Activated CD4-positive, alpha-beta T cell treated with anti-CD3 and anti-CD28 coated beads, Interleukin-2, amount 10 ng/mL, durations not matched to agents 24 days and 14 days (primary cell): Measurements from ENCODE around the gene RFX2. TPM values are rescaled to one million over a fixed set of nuclear protein-coding genes. Genes with fewer than 3 reads are reported as not detected.
A peak's percentile ranks its signal among the peaks of the same experiment; 100 is the strongest.

Experiments used
- DNase-seq: peaks from one replicate; pipeline ENCODE4 v3.0.0; 2022
- H3K27ac Mint-ChIP-seq: one replicate; pipeline ENCODE4 v1.8.0; 2022; ENCODE audit warnings: mild to moderate bottlenecking, mixed read lengths
- H3K27me3 Mint-ChIP-seq: one replicate; pipeline ENCODE4 v1.8.0; 2022; ENCODE audit warnings: mixed read lengths
- H3K36me3 Mint-ChIP-seq: one replicate; pipeline ENCODE4 v1.8.0; 2022; ENCODE audit warnings: low read depth, mild to moderate bottlenecking, mixed read lengths
- H3K4me1 Mint-ChIP-seq: one replicate; pipeline ENCODE4 v1.8.0; 2021; ENCODE audit warnings: mixed read lengths
- H3K4me3 Mint-ChIP-seq: one replicate; pipeline ENCODE4 v1.8.0; 2022; ENCODE audit warnings: mild to moderate bottlenecking, moderate library complexity, mixed read lengths
- H3K9me3 Mint-ChIP-seq: one replicate; pipeline ENCODE4 v1.8.0; 2021; ENCODE audit warnings: mixed read lengths
- intact Hi-C: fragments of 100-400 bp; cut with micrococcal nuclease; formaldehyde crosslinking; loops from one replicate; pipeline ENCODE4 v1.15.1; 2023
- total RNA-seq: library from RNA; stranded (reverse); gene quantifications from 2 replicates; pipeline ENCODE4 v1.2.3, GENCODE V29; 2022

Gene RFX2
- total RNA-seq, 1 donor from 2014 or later, result 10.5 TPM

- Mint-ChIP-seq H3K4me3 (peak overlapping the region; percentile 48), H3K27me3 (no peaks in the 10 kb centered on the region), H3K36me3 (no peaks in the 10 kb centered on the region), H3K4me1 (peaks cover 50% of the 10 kb centered on the region), H3K9me3 (peaks cover 15% of the 10 kb centered on the region), H3K27ac (peak overlapping the region; percentile 74)
- intact Hi-C loops, result loop anchor here (2.0 kb wide), 1 partner anchor 43 kb away; no protein-coding TSS in a partner anchor
- peak; percentile 74 for DNase-seq
Measured at GRCh38 chr19:6065685-6066374, 44.5 kb downstream of the RFX2 start.

GRCh38 chr19:6064336-6065073 lies 45.8 kb downstream of the RFX2 start:
- Mint-ChIP-seq H3K27me3 (no peaks in the 10 kb centered on the region), H3K27ac (peak overlapping the region; percentile 49), H3K4me1 (peaks cover 56% of the 10 kb centered on the region), H3K9me3 (peaks cover 12% of the 10 kb centered on the region), H3K36me3 (no peaks in the 10 kb centered on the region), H3K4me3 (no peak overlapping the region)
- intact Hi-C loops, result no loop called here
- no peak for DNase-seq

GRCh38 chr19:6063576-6064335 lies 46.5 kb downstream of the RFX2 start:
- no peaks in the 10 kb centered on the region for H3K27me3 Mint-ChIP-seq
- DNase-seq, result no peak
- no peaks in the 10 kb centered on the region for H3K36me3 Mint-ChIP-seq
- intact Hi-C loops, result no loop called here
- peak overlapping the region; percentile 49 for H3K27ac Mint-ChIP-seq
- no peak overlapping the region for H3K4me3 Mint-ChIP-seq
- H3K9me3 Mint-ChIP-seq, result peaks cover 7% of the 10 kb centered on the region
- H3K4me1 Mint-ChIP-seq, result peaks cover 53% of the 10 kb centered on the region

- peaks cover 53% of the 10 kb centered on the region for H3K4me1 Mint-ChIP-seq
- H3K4me3 Mint-ChIP-seq, result peak overlapping the region; percentile 11
- intact Hi-C loops, result no loop called here
Measured at GRCh38 chr19:6062961-6063575, 47.2 kb downstream of the RFX2 start.

GRCh38 chr19:6062274-6062673 lies 48.0 kb downstream of the RFX2 start:
- H3K9me3 Mint-ChIP-seq, result no peaks in the 10 kb centered on the region
- H3K27ac Mint-ChIP-seq, result peak overlapping the region; percentile 74
- H3K4me1 Mint-ChIP-seq, result peaks cover 57% of the 10 kb centered on the region
- peak overlapping the region; percentile 16 for H3K4me3 Mint-ChIP-seq
- DNase-seq, result peak; percentile 71
- H3K27me3 Mint-ChIP-seq, result no peaks in the 10 kb centered on the region
- intact Hi-C loops, result no loop called here
- no peaks in the 10 kb centered on the region for H3K36me3 Mint-ChIP-seq

More at GRCh38 chr19:6062961-6063575, 47.2 kb downstream of the RFX2 start:
- Mint-ChIP-seq H3K36me3 (no peaks in the 10 kb centered on the region), H3K27ac (no peak overlapping the region), H3K9me3 (peaks cover under 1% of the 10 kb centered on the region), H3K27me3 (no peaks in the 10 kb centered on the region)
- no peak for DNase-seq

- H3K27ac Mint-ChIP-seq, result peak overlapping the region; percentile 74
- intact Hi-C loops, result no loop called here
- no peaks in the 10 kb centered on the region for H3K27me3 Mint-ChIP-seq
- DNase-seq, result no peak
- H3K4me3 Mint-ChIP-seq, result peak overlapping the region; percentile 54
- peaks cover 53% of the 10 kb centered on the region for H3K4me1 Mint-ChIP-seq
- no peaks in the 10 kb centered on the region for H3K36me3 Mint-ChIP-seq
- no peaks in the 10 kb centered on the region for H3K9me3 Mint-ChIP-seq
Measured at GRCh38 chr19:6061376-6062130, 48.7 kb downstream of the RFX2 start.

- Mint-ChIP-seq H3K9me3 (no peaks in the 10 kb centered on the region), H3K27ac (peak overlapping the region; percentile 74), H3K36me3 (no peaks in the 10 kb centered on the region), H3K4me1 (peaks cover 48% of the 10 kb centered on the region), H3K27me3 (no peaks in the 10 kb centered on the region), H3K4me3 (peak overlapping the region; percentile 54)
- peak; percentile 73 for DNase-seq
- intact Hi-C loops, result no loop called here
Measured at GRCh38 chr19:6060600-6061375, 49.5 kb downstream of the RFX2 start.

- Mint-ChIP-seq H3K4me3 (peak overlapping the region; percentile 54), H3K27ac (peak overlapping the region; percentile 74), H3K27me3 (no peaks in the 10 kb centered on the region), H3K4me1 (peaks cover 44% of the 10 kb centered on the region), H3K9me3 (no peaks in the 10 kb centered on the region), H3K36me3 (no peaks in the 10 kb centered on the region)
- intact Hi-C loops, result no loop called here
- DNase-seq, result no peak
Measured at GRCh38 chr19:6059988-6060599, 50.2 kb downstream of the RFX2 start.

- no peak overlapping the region for H3K27ac Mint-ChIP-seq
- H3K9me3 Mint-ChIP-seq, result no peaks in the 10 kb centered on the region
- peaks cover 40% of the 10 kb centered on the region for H3K4me1 Mint-ChIP-seq
- H3K36me3 Mint-ChIP-seq, result no peaks in the 10 kb centered on the region
- intact Hi-C loops, result no loop called here
- peaks cover 2% of the 10 kb centered on the region for H3K27me3 Mint-ChIP-seq
- no peak overlapping the region for H3K4me3 Mint-ChIP-seq
- DNase-seq, result no peak
Measured at GRCh38 chr19:6059396-6059947, 50.8 kb downstream of the RFX2 start.

- Mint-ChIP-seq H3K27me3 (peaks cover 3% of the 10 kb centered on the region), H3K27ac (no peak overlapping the region), H3K9me3 (no peaks in the 10 kb centered on the region), H3K36me3 (no peaks in the 10 kb centered on the region), H3K4me1 (peaks cover 38% of the 10 kb centered on the region), H3K4me3 (no peak overlapping the region)
- DNase-seq, result no peak
- intact Hi-C loops, result no loop called here
Measured at GRCh38 chr19:6058518-6059201, 51.6 kb downstream of the RFX2 start.

GRCh38 chr19:6057651-6058517 lies 52.4 kb downstream of the RFX2 start:
- Mint-ChIP-seq H3K36me3 (no peaks in the 10 kb centered on the region), H3K27ac (peak overlapping the region; percentile 4), H3K9me3 (no peaks in the 10 kb centered on the region), H3K4me3 (no peak overlapping the region), H3K27me3 (peaks cover 8% of the 10 kb centered on the region), H3K4me1 (peaks cover 35% of the 10 kb centered on the region)
- DNase-seq, result no peak
- intact Hi-C loops, result no loop called here
